ENCODE data around the gene CERS6. TPM values are rescaled to one million over a fixed set of nuclear protein-coding genes. Genes with fewer than 3 reads are reported as not detected.
A peak's percentile ranks its signal among the peaks of the same experiment; 100 is the strongest.

Gene CERS6
- total and polyA plus RNA-seq, 4 donors: 26.6 to 81.0 (median 41.5) TPM

DNA sequence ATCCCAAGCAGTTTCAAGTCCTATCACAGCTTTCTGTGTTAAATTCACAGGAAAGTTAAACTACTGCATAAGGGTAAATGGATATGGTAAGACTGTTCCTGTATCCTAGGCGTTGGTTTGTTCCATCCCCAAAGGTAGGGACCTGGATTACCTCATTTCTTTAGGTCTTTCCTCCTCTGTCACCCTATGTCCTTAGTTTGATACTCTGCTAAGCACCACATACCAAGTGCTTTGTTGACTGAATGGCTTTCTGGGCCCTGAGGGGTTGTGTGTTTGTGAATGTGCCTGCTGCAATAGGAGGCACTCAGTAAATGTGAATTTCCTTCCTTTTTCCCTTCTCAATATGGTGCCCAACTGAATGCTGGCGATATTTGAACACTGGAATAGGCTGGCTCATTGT lies 354.2 kb downstream of the CERS6 start:
- no peaks in the 10 kb centered on the region for H3K36me3 ChIP-seq (ENCODE audit: control insufficient read depth, insufficient read depth, low read length)
- no peak overlapping the region for H3K4me3 ChIP-seq (ENCODE audit: low read depth, low read length)
- DNase-seq (ENCODE audit: low read depth in 4 of 6, low spot score in 6 of 6): no peak
- 80% methylated on average over 1 of the region's 2 CpGs for WGBS (ENCODE audit: insufficient coverage)
- H3K27me3 ChIP-seq (ENCODE audit: control insufficient read depth, insufficient read depth, low read length): no peaks in the 10 kb centered on the region
- H3K27ac ChIP-seq (ENCODE audit: low read depth, low read length): no peak overlapping the region
- no peaks in the 10 kb centered on the region for H3K4me1 ChIP-seq (ENCODE audit: control insufficient read depth, insufficient read depth, low read length)
- H3K9me3 ChIP-seq (ENCODE audit: control insufficient read depth, insufficient read depth, low read length): no peaks in the 10 kb centered on the region

DNA sequence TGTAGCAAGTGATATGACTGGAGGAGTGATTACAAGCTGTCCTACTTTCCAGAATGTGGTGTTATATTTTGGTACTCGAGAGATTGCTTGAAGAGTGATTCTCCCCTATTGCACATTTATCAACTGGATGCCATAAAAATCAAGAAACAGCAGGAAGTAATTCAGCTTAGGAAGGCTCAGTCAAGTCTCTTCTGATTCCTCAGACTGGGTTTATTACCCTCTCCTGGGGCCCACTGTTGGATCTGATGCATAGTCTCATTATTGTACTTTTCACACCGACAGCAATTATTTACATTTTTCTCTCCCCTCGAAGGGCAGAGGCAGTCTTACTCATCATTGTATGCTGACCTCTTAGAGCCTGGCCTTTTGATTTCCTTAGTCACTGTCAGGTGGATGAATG lies 355.6 kb downstream of the CERS6 start:
- H3K9me3 ChIP-seq (ENCODE audit: control insufficient read depth, insufficient read depth, low read length): no peaks in the 10 kb centered on the region
- no peaks in the 10 kb centered on the region for H3K4me1 ChIP-seq (ENCODE audit: control insufficient read depth, insufficient read depth, low read length)
- H3K27ac ChIP-seq (ENCODE audit: low read depth, low read length): no peak overlapping the region
- H3K4me3 ChIP-seq (ENCODE audit: low read depth, low read length): no peak overlapping the region
- H3K36me3 ChIP-seq (ENCODE audit: control insufficient read depth, insufficient read depth, low read length): no peaks in the 10 kb centered on the region
- no peaks in the 10 kb centered on the region for H3K27me3 ChIP-seq (ENCODE audit: control insufficient read depth, insufficient read depth, low read length)
- 40% methylated on average over 1 of the region's 3 CpGs for WGBS (ENCODE audit: insufficient coverage)
- DNase-seq (ENCODE audit: low read depth in 4 of 6, low spot score in 6 of 6): peak in 1 of 6 donors; percentile 78

DNA sequence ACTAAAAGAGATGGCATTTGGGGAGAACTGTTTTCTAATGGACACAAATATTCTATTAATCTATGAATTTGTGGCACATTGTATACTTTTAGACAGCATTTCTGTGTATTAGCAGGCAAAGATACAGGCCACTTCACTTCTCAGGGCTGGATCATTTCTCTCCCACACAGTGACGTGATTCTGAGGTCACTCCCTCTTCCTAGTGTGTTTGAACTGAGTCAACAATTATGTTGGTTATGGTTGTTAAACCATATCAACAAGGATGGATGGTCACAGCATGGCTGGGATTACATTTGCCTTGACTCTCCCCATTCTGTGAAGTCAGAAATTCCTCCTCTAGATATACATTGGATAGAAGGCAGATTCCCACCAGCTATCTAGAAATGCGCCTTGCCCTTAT lies 358.0 kb downstream of the CERS6 start:
- no peak overlapping the region for H3K4me3 ChIP-seq (ENCODE audit: low read depth, low read length)
- no peaks in the 10 kb centered on the region for H3K36me3 ChIP-seq (ENCODE audit: control insufficient read depth, insufficient read depth, low read length)
- DNase-seq (ENCODE audit: low read depth in 4 of 6, low spot score in 6 of 6): no peak
- H3K27me3 ChIP-seq (ENCODE audit: control insufficient read depth, insufficient read depth, low read length): no peaks in the 10 kb centered on the region
- no peaks in the 10 kb centered on the region for H3K4me1 ChIP-seq (ENCODE audit: control insufficient read depth, insufficient read depth, low read length)
- WGBS (ENCODE audit: insufficient coverage): no CpG with 5 or more reads among the region's 2 CpGs
- no peaks in the 10 kb centered on the region for H3K9me3 ChIP-seq (ENCODE audit: control insufficient read depth, insufficient read depth, low read length)
- no peak overlapping the region for H3K27ac ChIP-seq (ENCODE audit: low read depth, low read length)

DNA sequence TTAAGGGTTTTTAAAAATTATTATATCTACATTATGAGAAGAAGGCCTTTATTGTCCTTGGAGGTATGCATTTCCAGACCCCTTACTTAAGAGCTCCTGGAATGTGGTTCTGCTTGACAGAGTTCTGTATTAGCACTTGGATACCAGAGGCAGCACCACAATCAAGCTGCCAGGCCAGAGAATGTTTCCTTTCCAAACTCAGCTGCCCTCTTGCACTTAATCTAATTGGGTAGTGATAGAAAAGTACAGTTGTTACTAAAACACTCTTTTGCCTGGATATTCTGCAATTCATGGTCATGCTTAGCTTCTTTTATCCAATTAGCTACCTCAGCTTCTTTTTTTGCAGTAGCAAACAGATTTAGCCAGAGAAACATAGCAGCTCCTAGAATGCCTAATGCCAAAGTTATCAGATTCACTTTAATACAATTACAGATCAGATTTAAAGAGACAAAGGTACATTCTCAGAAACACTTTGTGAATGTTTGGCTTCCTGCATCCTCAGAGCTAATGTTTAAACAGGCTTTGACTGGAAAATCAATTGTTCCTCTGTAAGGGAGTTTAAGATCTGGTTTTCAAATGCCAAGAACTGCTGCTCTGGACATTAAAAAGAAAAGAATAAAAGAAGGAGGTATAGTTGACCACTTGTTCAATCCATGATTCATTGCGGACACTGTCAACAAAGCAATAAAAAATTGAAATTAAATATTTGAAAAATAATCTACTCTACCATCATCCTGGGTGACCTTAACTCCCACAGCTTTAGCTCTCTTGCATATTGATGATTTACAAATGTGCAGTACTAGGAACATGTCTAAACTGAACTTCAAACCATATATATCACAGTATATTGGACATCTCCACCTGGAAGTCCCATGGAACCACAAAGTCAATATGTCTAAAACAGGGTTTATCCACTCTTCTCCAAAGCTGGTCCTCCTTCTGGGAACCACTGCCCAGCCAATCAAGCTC lies 359.2 kb downstream of the CERS6 start:
- WGBS (ENCODE audit: insufficient coverage): no CpG with 5 or more reads among the region's 1 CpG
- no peaks in the 10 kb centered on the region for H3K9me3 ChIP-seq (ENCODE audit: control insufficient read depth, insufficient read depth, low read length)
- H3K4me1 ChIP-seq (ENCODE audit: control insufficient read depth, insufficient read depth, low read length): peaks cover 6% of the 10 kb centered on the region
- no peak overlapping the region for H3K4me3 ChIP-seq (ENCODE audit: low read depth, low read length)
- H3K27me3 ChIP-seq (ENCODE audit: control insufficient read depth, insufficient read depth, low read length): no peaks in the 10 kb centered on the region
- H3K27ac ChIP-seq (ENCODE audit: low read depth, low read length): no peak overlapping the region
- H3K36me3 ChIP-seq (ENCODE audit: control insufficient read depth, insufficient read depth, low read length): no peaks in the 10 kb centered on the region
- DNase-seq (ENCODE audit: low read depth in 4 of 6, low spot score in 6 of 6): peak in 1 of 6 donors; percentile 55

DNA sequence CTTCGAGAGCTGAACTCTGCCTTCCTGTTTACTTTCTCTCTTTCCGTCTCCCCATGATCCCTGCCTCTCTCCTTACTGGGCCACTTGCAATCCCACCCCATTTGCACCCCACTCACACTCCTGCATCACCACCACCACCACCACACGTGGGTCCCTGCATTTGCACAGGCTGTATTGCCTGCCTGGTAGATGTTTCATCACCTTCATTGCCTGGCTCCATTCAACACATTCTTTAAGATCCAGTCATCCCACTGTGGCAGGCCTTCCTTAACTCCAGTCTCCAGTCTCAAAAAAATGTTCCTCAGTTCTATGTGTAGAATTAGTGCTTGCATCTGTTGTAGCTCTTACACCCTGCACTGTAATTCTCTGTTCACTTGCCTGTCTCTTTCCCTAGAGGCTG lies 360.3 kb downstream of the CERS6 start:
- peaks cover 6% of the 10 kb centered on the region for H3K4me1 ChIP-seq (ENCODE audit: control insufficient read depth, insufficient read depth, low read length)
- H3K27ac ChIP-seq (ENCODE audit: low read depth, low read length): no peak overlapping the region
- no peaks in the 10 kb centered on the region for H3K36me3 ChIP-seq (ENCODE audit: control insufficient read depth, insufficient read depth, low read length)
- WGBS (ENCODE audit: insufficient coverage): 90% methylated on average over 3 of the region's 3 CpGs
- no peaks in the 10 kb centered on the region for H3K27me3 ChIP-seq (ENCODE audit: control insufficient read depth, insufficient read depth, low read length)
- H3K4me3 ChIP-seq (ENCODE audit: low read depth, low read length): no peak overlapping the region
- H3K9me3 ChIP-seq (ENCODE audit: control insufficient read depth, insufficient read depth, low read length): no peaks in the 10 kb centered on the region
- DNase-seq (ENCODE audit: low read depth in 4 of 6, low spot score in 6 of 6): no peak

DNA sequence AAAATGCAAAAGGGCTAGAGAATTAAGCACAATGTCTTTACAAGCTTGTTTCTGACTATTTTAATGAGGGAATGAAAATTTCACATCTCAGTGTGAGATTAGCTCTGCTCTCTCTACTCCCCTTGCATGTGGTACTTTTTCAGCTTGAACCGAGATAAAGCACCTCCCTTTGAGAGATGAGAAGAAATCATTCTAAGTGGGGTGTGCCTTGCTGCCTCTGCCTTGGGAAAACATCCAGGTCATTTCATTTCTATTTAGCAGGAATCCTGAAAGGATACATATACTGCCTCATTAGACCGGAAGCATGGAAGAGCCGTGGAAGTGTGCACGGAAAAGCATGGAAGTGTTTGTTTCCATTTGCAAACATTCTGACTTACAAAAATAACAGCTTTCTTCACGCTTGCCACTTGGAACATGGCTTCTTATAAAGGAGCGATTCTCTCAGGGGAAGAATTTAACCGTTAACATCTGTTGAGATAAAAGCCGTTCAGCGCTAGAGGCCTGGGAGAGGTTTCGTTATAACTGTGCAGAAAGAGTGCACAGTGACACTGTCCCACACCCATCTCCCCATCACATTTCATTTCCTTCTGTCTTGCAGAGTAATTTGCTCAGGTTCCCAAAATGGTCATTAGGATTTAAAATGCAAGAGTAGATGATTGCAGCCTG lies 363.1 kb downstream of the CERS6 start:
- no peak overlapping the region for H3K4me3 ChIP-seq (ENCODE audit: low read depth, low read length)
- DNase-seq (ENCODE audit: low read depth in 4 of 6, low spot score in 6 of 6): peak; percentile 18 to 96 (median 52)

DNA sequence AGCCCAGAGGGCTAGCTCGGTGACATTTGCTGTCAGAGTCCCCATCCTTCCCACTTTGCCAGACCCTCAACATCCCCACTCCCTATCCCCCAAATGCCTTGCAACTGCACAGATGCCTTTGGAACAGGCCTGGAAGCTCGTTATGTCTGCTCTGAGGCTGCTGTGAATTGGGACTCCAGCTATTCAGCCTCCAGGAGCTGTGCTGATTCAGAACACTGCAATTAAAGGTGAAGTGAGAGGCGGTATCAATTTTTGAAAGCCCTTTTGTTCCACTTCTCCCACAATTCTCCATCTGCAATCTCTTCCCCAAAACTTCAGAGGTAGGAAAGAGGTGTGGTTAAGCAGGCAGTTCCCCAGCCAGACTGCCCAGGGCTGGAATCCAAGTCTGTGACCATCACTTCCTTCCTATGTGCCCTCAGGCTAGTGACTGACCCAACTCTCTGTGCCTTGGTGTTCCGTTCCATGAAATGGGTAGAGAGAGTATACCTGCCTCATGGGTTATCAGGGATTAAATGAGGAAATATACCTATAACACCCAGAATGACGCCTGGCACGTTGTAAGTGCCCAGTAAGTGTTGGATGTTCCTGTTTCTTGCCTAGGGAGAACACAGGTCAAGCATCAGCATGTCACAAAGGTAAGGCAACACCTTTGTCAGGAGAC lies 363.9 kb downstream of the CERS6 start:
- WGBS (ENCODE audit: insufficient coverage): 90% methylated on average over 3 of the region's 6 CpGs
- Histone ChIP-seq H3K36me3 (ENCODE audit: control insufficient read depth, insufficient read depth, low read length) (no peaks in the 10 kb centered on the region), H3K4me1 (ENCODE audit: control insufficient read depth, insufficient read depth, low read length) (peaks cover 6% of the 10 kb centered on the region), H3K27me3 (ENCODE audit: control insufficient read depth, insufficient read depth, low read length) (no peaks in the 10 kb centered on the region), H3K9me3 (ENCODE audit: control insufficient read depth, insufficient read depth, low read length) (no peaks in the 10 kb centered on the region), H3K27ac (ENCODE audit: low read depth, low read length) (no peak overlapping the region), H3K4me3 (ENCODE audit: low read depth, low read length) (no peak overlapping the region)
- peak in 3 of 6 donors; percentile 23 to 36 (median 33) for DNase-seq (ENCODE audit: low read depth in 4 of 6, low spot score in 6 of 6)

More for the DNA sequence above, 363.1 kb downstream of the CERS6 start:
- Histone ChIP-seq H3K36me3 (ENCODE audit: control insufficient read depth, insufficient read depth, low read length) (no peaks in the 10 kb centered on the region), H3K27me3 (ENCODE audit: control insufficient read depth, insufficient read depth, low read length) (no peaks in the 10 kb centered on the region), H3K9me3 (ENCODE audit: control insufficient read depth, insufficient read depth, low read length) (no peaks in the 10 kb centered on the region), H3K4me1 (ENCODE audit: control insufficient read depth, insufficient read depth, low read length) (peaks cover 6% of the 10 kb centered on the region), H3K27ac (ENCODE audit: low read depth, low read length) (no peak overlapping the region)
- whole genome bisulfite sequencing (ENCODE audit: insufficient coverage): no CpG with 5 or more reads among the region's 10 CpGs

DNA sequence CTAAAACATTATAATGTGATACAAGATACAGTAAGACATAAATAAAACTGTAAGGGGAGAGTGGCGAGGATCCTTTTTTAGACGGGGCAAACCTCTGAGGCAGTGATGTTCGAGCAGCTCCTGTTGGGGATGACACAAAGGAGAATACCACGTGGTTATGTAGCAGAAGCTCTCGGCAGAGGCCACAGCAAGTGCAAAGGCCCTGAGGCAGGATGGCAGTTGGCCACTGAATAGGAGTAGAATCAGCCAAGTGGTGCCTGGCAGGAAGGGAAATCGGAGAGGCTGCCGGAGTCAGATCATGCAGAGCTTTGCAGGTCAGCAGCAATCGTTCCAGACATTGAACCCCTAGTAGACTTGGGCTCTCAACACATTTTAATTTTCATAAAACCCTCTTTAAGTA lies 365.5 kb downstream of the CERS6 start:
- Histone ChIP-seq H3K4me1 (ENCODE audit: control insufficient read depth, insufficient read depth, low read length) (peaks cover 6% of the 10 kb centered on the region), H3K36me3 (ENCODE audit: control insufficient read depth, insufficient read depth, low read length) (no peaks in the 10 kb centered on the region), H3K4me3 (ENCODE audit: low read depth, low read length) (no peak overlapping the region), H3K9me3 (ENCODE audit: control insufficient read depth, insufficient read depth, low read length) (no peaks in the 10 kb centered on the region), H3K27ac (ENCODE audit: low read depth, low read length) (no peak overlapping the region), H3K27me3 (ENCODE audit: control insufficient read depth, insufficient read depth, low read length) (no peaks in the 10 kb centered on the region)
- no peak for DNase-seq (ENCODE audit: low read depth in 4 of 6, low spot score in 6 of 6)
- 79% methylated on average over 6 of the region's 8 CpGs for WGBS (ENCODE audit: insufficient coverage)

DNA sequence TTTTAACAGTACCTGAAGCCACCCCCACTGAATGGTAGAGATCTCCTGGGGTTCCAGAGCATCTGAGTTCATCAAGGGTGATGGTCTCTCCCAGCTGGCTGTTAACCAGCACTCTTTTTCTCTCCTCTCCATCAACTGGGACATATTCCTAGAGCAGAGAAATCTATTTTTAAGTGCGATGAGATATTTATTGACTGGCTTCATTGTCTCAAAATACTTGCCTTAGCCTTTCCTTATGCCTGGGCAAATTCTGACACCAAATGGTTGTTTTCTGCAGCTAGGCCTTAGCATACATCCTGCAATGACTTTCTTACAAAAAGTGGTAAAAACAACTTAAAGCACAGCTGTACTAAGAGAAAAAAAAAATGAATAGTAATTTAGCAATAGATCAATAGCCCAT lies 365.9 kb downstream of the CERS6 start:
- Histone ChIP-seq H3K27me3 (ENCODE audit: control insufficient read depth, insufficient read depth, low read length) (no peaks in the 10 kb centered on the region), H3K36me3 (ENCODE audit: control insufficient read depth, insufficient read depth, low read length) (no peaks in the 10 kb centered on the region), H3K9me3 (ENCODE audit: control insufficient read depth, insufficient read depth, low read length) (no peaks in the 10 kb centered on the region), H3K4me3 (ENCODE audit: low read depth, low read length) (no peak overlapping the region), H3K27ac (ENCODE audit: low read depth, low read length) (no peak overlapping the region), H3K4me1 (ENCODE audit: control insufficient read depth, insufficient read depth, low read length) (peaks cover 6% of the 10 kb centered on the region)
- DNase-seq (ENCODE audit: low read depth in 4 of 6, low spot score in 6 of 6): peak in 1 of 6 donors; percentile 36
- WGBS (ENCODE audit: insufficient coverage): 100% methylated on average over 1 of the region's 1 CpG

Measured in spinal cord (tissue), 10 donors.